Mesothelial cell of epicardium (in vitro differentiated cells): ENCODE data around the gene BNC2. TPM values are rescaled to one million over a fixed set of nuclear protein-coding genes. Genes with fewer than 3 reads are reported as not detected.
A peak's percentile ranks its signal among the peaks of the same experiment; 100 is the strongest.

Source experiments
- DNase-seq, 2 experiments: peaks; one replicate each; pipeline ENCODE4 v3.0.0; 2021; ENCODE audit warnings: low spot score in 2 of 2; ENCODE audit not compliant: unreplicated experiment in 2 of 2
- H3K27ac Mint-ChIP-seq: 2 replicates; pipeline ENCODE4 v1.8.0; 2021; ENCODE audit warnings: mixed read lengths
- H3K27me3 Mint-ChIP-seq: 2 replicates; pipeline ENCODE4 v1.8.0; 2021; ENCODE audit warnings: low read depth, mixed read lengths
- H3K36me3 Mint-ChIP-seq: 2 replicates; pipeline ENCODE4 v1.8.0; 2021; ENCODE audit warnings: mixed read lengths
- H3K4me1 Mint-ChIP-seq: 2 replicates; pipeline ENCODE4 v1.8.0; 2021; ENCODE audit warnings: mixed read lengths
- H3K4me3 Mint-ChIP-seq: 2 replicates; pipeline ENCODE4 v1.8.0; 2021; ENCODE audit warnings: mild to moderate bottlenecking, moderate library complexity, mixed read lengths
- H3K9me3 Mint-ChIP-seq: 2 replicates; pipeline ENCODE4 v1.8.0; 2021; ENCODE audit warnings: mixed read lengths
- CTCF ChIP-seq: fragments of 200-600 bp; sonication (generic); IDR thresholded peaks from one replicate; pipeline ENCODE4 v1.5.0; 2021; ENCODE audit warnings: antibody characterized with exemption; ENCODE audit not compliant: unreplicated experiment
- total RNA-seq: library from RNA; stranded (reverse); gene quantifications from 3 replicates; pipeline ENCODE4 v1.2.1, GENCODE V29; 2021

BNC2 gene
- total RNA-seq, 1 donor from 2014 or later, result 45.1 TPM

DNA sequence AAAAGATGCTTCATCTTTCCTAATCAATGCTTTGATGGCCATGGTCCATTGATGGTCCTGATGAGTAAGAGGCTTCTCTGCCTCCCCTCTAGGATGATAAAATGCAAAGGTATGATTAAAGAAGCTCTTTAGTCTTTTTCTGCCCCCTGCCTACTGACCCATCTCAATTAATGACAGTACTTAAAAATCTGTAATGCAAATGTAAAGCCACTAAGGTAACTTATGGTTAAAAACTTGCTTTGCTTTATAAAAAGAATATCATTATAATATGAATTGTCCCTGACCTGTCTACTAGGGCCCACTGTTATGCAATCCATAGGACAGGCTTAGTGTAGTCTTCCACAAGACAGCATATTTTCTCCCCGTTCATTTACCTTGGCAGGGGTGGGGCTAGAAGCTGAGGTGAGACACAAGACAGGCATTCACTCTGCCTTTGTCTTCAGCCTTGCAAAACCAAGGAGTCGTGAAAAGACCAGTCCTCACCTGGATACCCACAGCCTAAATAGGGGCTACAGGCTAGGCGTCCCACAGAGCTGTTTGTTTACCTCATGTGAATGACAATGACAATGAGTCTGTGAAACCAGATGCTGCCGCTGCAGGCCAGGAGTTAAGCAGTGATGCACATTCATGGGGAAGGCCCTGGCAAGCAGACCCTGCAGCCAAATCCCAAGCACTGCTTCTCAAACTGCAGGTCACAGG lies 60.4 kb downstream of the BNC2 start:
- Mint-ChIP-seq H3K4me3 (no peak overlapping the region), H3K36me3 (no peaks in the 10 kb centered on the region), H3K4me1 (peaks cover 6% of the 10 kb centered on the region), H3K27me3 (no peaks in the 10 kb centered on the region), H3K9me3 (no peaks in the 10 kb centered on the region), H3K27ac (no peak overlapping the region)
- TF ChIP-seq CTCF, result no peak
- DNase-seq, result no peak

DNA sequence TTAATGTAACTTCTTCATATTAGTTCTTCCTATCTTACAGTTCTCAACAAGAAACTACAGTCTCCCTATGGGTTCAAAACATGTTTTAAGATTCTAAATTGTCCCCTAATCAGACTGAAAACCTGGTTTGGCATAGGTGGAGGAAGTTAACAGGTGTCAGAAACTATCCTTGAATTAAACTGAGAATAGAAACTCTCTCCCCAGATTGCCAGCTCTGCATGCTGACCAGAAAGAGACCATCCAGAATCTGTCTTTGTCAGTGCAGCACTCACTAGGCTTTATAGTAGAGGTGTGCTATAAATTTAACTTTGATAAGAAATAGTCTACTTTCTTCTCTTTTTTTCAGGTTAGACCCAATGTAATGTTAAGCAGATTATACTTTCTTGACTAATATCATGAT lies 63.8 kb downstream of the BNC2 start:
- H3K36me3 Mint-ChIP-seq, result no peaks in the 10 kb centered on the region
- H3K9me3 Mint-ChIP-seq, result no peaks in the 10 kb centered on the region
- TF ChIP-seq CTCF, result no peak
- no peak overlapping the region for H3K27ac Mint-ChIP-seq
- peaks cover 15% of the 10 kb centered on the region for H3K4me1 Mint-ChIP-seq
- no peak for DNase-seq
- H3K27me3 Mint-ChIP-seq, result no peaks in the 10 kb centered on the region
- no peak overlapping the region for H3K4me3 Mint-ChIP-seq

GRCh38 chr9:16803648-16804047 lies 66.8 kb downstream of the BNC2 start:
- DNase-seq, result no peak
- no peaks in the 10 kb centered on the region for H3K36me3 Mint-ChIP-seq
- H3K27me3 Mint-ChIP-seq, result no peaks in the 10 kb centered on the region
- no peak for TF ChIP-seq CTCF
- peaks cover 23% of the 10 kb centered on the region for H3K4me1 Mint-ChIP-seq
- no peak overlapping the region for H3K27ac Mint-ChIP-seq
- H3K4me3 Mint-ChIP-seq, result no peak overlapping the region
- no peaks in the 10 kb centered on the region for H3K9me3 Mint-ChIP-seq

DNA sequence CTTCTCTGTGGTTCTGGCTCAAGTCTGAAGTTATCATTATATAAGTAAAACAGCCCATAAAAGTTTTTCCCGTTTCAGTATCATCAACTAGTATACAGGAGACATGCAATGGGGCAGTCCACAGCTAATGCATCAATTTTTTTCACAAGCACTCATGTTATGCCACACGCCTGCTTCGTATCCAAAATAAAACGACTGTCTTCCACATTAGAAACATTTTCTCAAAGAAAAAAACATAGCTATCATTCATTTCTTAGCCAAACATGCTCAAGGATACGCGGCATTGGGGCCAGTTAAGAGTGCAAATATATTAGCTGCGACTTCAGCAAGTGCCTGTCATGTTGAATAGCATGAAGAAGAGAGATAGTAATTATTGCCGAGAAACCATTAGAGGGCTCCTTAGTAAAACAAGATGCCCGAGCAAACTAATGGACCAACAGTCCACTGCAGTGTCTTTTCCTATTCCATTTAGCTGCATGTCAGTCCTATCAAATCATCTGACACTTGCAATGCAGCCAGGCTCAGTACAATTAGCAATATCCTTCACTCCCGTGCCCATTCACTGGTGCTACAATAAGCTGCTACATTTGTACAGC lies 68.5 kb downstream of the BNC2 start:
- no peaks in the 10 kb centered on the region for H3K27me3 Mint-ChIP-seq
- H3K4me1 Mint-ChIP-seq, result peaks cover 22% of the 10 kb centered on the region
- peak overlapping the region; percentile 45 for H3K27ac Mint-ChIP-seq
- H3K4me3 Mint-ChIP-seq, result no peak overlapping the region
- no peaks in the 10 kb centered on the region for H3K9me3 Mint-ChIP-seq
- DNase-seq, result no peak
- H3K36me3 Mint-ChIP-seq, result no peaks in the 10 kb centered on the region
- no peak for TF ChIP-seq CTCF

DNA sequence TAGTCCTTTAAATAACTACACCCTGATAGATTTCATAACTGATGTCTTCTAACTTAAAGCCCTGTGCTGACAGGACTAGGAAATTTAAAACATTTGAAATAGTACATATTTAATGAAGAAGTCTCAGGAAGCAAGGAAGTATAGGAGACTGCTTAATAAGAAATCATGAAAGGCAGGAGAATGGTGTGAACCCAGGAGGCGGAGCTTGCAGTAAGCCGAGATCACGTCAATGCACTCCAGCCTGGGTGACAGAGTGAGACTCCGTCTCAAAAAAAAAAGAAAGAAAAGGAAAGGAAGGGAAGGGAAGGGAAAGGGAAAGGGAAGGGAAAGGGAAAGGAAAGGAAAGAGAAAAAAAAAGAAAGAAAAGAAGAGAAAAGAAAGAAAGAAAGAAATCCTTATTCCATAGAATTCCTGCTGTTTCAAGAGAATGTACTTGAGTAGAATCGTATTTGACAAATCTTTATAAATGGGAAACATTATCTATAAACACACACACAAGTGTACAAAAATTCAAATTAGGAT lies 74.1 kb downstream of the BNC2 start:
- no peaks in the 10 kb centered on the region for H3K27me3 Mint-ChIP-seq
- no peak overlapping the region for H3K27ac Mint-ChIP-seq
- H3K9me3 Mint-ChIP-seq, result no peaks in the 10 kb centered on the region
- H3K4me1 Mint-ChIP-seq, result peaks cover 28% of the 10 kb centered on the region
- TF ChIP-seq CTCF, result no peak
- DNase-seq, result no peak
- no peaks in the 10 kb centered on the region for H3K36me3 Mint-ChIP-seq
- no peak overlapping the region for H3K4me3 Mint-ChIP-seq
